ENCODE results near the gene E2F7.
"Not testable (repeated sequence)": the region's sequence is repeated elsewhere in the genome, so short reads cannot be mapped to it uniquely, and the experiment has no call there.

Gene E2F7

GRCh38 chr12:77092227-77092626 is 26.9 kb upstream of the E2F7 start:
- H3K36me3 ChIP-seq (ENCODE audit: control insufficient read depth, insufficient read depth, low read length); DNase-seq; H3K4me1 ChIP-seq (ENCODE audit: control insufficient read depth, insufficient read depth, low read length, poor library complexity, severe bottlenecking); H3K9me3 ChIP-seq (ENCODE audit: control insufficient read depth, low read length); H3K27ac ChIP-seq (ENCODE audit: insufficient read depth, low read length, poor library complexity, severe bottlenecking); H3K27me3 ChIP-seq (replicated peaks; ENCODE audit: control insufficient read depth, insufficient read depth, low read length, poor library complexity, severe bottlenecking); H3K4me3 ChIP-seq (ENCODE audit: insufficient read depth, low read depth, low read length, poor library complexity, severe bottlenecking): not testable (repeated sequence)

DNA sequence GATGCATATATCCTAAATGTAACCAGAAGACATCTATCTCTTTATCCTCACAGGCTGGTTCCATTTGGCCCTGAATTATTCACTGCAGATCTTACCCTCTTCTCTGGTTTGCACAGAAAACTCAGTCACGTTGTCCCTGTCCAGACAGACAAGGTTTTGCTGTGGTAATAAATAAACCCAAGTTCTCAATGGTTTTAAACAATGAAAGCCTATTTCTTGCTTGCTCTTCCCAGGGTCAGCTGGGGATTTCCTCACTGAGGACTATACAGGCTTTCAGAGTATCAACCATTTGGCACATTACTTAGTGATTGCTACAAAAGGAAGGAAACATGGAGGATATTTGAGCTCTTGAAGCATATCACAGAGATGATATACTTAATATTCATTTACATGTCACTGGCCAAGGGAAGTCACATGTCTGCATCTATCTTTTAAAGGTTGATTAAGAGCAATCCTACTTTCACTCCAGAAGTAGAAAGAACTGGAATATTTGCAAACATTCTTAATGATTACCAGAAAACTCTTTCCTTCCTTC is 24.4 kb upstream of the E2F7 start:
- H3K4me3 ChIP-seq (ENCODE audit: insufficient read depth, low read depth, low read length, poor library complexity, severe bottlenecking), result no peak overlapping the region
- H3K27ac ChIP-seq (ENCODE audit: insufficient read depth, low read length, poor library complexity, severe bottlenecking), result no peak overlapping the region
- no peak for DNase-seq
- H3K27me3 ChIP-seq (replicated peaks; ENCODE audit: control insufficient read depth, insufficient read depth, low read length, poor library complexity, severe bottlenecking), result no peaks in the 10 kb centered on the region
- no peaks in the 10 kb centered on the region for H3K9me3 ChIP-seq (ENCODE audit: control insufficient read depth, low read length)
- no peaks in the 10 kb centered on the region for H3K36me3 ChIP-seq (ENCODE audit: control insufficient read depth, insufficient read depth, low read length)
- no peaks in the 10 kb centered on the region for H3K4me1 ChIP-seq (ENCODE audit: control insufficient read depth, insufficient read depth, low read length, poor library complexity, severe bottlenecking)

DNA sequence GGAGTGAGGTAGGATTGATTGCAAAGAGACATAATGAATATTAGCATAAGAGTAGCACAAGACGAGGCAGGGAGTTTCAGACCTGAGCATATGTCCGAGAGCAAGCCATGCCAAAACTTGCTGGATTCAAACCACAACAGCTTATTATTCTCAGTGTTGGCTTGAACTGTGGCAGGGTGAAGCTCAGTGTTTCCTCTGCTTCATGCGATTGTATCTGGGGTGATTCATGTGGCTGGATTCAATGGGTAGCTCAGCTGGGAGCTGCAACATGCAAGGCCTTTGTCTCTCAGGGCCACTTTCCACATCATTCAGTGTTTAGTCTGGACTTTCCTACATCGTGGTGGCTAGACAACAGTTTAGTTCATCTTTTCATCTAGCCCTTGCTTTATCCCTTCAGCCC is 22.1 kb upstream of the E2F7 start:
- Histone ChIP-seq H3K27me3 (replicated peaks; ENCODE audit: control insufficient read depth, insufficient read depth, low read length, poor library complexity, severe bottlenecking) (no peaks in the 10 kb centered on the region), H3K36me3 (ENCODE audit: control insufficient read depth, insufficient read depth, low read length) (no peaks in the 10 kb centered on the region), H3K4me1 (ENCODE audit: control insufficient read depth, insufficient read depth, low read length, poor library complexity, severe bottlenecking) (no peaks in the 10 kb centered on the region), H3K27ac (ENCODE audit: insufficient read depth, low read length, poor library complexity, severe bottlenecking) (no peak overlapping the region), H3K4me3 (ENCODE audit: insufficient read depth, low read depth, low read length, poor library complexity, severe bottlenecking) (no peak overlapping the region), H3K9me3 (ENCODE audit: control insufficient read depth, low read length) (no peaks in the 10 kb centered on the region)
- DNase-seq, result no peak

GRCh38 chr12:77082021-77082420 is 16.7 kb upstream of the E2F7 start:
- no peaks in the 10 kb centered on the region for H3K4me1 ChIP-seq (ENCODE audit: control insufficient read depth, insufficient read depth, low read length, poor library complexity, severe bottlenecking)
- no peak overlapping the region for H3K27ac ChIP-seq (ENCODE audit: insufficient read depth, low read length, poor library complexity, severe bottlenecking)
- H3K9me3 ChIP-seq (ENCODE audit: control insufficient read depth, low read length), result no peaks in the 10 kb centered on the region
- H3K36me3 ChIP-seq (ENCODE audit: control insufficient read depth, insufficient read depth, low read length), result no peaks in the 10 kb centered on the region
- no peak for DNase-seq
- H3K27me3 ChIP-seq (replicated peaks; ENCODE audit: control insufficient read depth, insufficient read depth, low read length, poor library complexity, severe bottlenecking), result peaks cover 6% of the 10 kb centered on the region
- H3K4me3 ChIP-seq (ENCODE audit: insufficient read depth, low read depth, low read length, poor library complexity, severe bottlenecking), result no peak overlapping the region

DNA sequence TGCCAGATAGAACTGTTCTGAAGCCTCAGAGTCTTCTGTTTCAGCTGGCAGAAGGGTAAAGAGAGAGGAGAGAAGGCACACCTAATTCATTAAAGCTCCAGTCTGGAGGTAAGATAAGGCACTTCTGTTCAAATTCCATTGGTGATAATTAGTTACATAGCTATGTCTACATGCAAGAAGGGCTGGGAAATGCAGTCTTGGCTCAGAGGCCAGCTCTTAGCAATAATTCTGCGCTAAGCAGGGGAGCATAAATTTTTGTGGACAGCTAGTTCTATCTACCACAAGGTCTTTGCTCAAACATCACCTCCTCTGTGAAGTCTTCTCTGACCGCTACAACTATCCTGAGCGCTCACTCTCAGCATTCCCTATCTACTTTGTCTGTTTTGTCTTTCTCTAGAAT is 14.3 kb upstream of the E2F7 start:
- Histone ChIP-seq H3K27me3 (replicated peaks; ENCODE audit: control insufficient read depth, insufficient read depth, low read length, poor library complexity, severe bottlenecking) (peaks cover 6% of the 10 kb centered on the region), H3K36me3 (ENCODE audit: control insufficient read depth, insufficient read depth, low read length) (no peaks in the 10 kb centered on the region), H3K4me3 (ENCODE audit: insufficient read depth, low read depth, low read length, poor library complexity, severe bottlenecking) (no peak overlapping the region), H3K4me1 (ENCODE audit: control insufficient read depth, insufficient read depth, low read length, poor library complexity, severe bottlenecking) (no peaks in the 10 kb centered on the region), H3K27ac (ENCODE audit: insufficient read depth, low read length, poor library complexity, severe bottlenecking) (no peak overlapping the region), H3K9me3 (ENCODE audit: control insufficient read depth, low read length) (no peaks in the 10 kb centered on the region)
- DNase-seq, result no peak

- DNase-seq, result no peak
- Histone ChIP-seq H3K27me3 (replicated peaks; ENCODE audit: control insufficient read depth, insufficient read depth, low read length, poor library complexity, severe bottlenecking) (peaks cover 6% of the 10 kb centered on the region), H3K9me3 (ENCODE audit: control insufficient read depth, low read length) (no peaks in the 10 kb centered on the region), H3K36me3 (ENCODE audit: control insufficient read depth, insufficient read depth, low read length) (no peaks in the 10 kb centered on the region), H3K4me3 (ENCODE audit: insufficient read depth, low read depth, low read length, poor library complexity, severe bottlenecking) (no peak overlapping the region), H3K27ac (ENCODE audit: insufficient read depth, low read length, poor library complexity, severe bottlenecking) (no peak overlapping the region), H3K4me1 (ENCODE audit: control insufficient read depth, insufficient read depth, low read length, poor library complexity, severe bottlenecking) (no peaks in the 10 kb centered on the region)
These were observed 12.9 kb upstream of the E2F7 start for GRCh38 chr12:77078231-77078630.

- Histone ChIP-seq H3K9me3 (ENCODE audit: control insufficient read depth, low read length) (no peaks in the 10 kb centered on the region), H3K27me3 (replicated peaks; ENCODE audit: control insufficient read depth, insufficient read depth, low read length, poor library complexity, severe bottlenecking) (peaks cover 6% of the 10 kb centered on the region), H3K4me1 (ENCODE audit: control insufficient read depth, insufficient read depth, low read length, poor library complexity, severe bottlenecking) (no peaks in the 10 kb centered on the region), H3K4me3 (ENCODE audit: insufficient read depth, low read depth, low read length, poor library complexity, severe bottlenecking) (no peak overlapping the region), H3K27ac (ENCODE audit: insufficient read depth, low read length, poor library complexity, severe bottlenecking) (no peak overlapping the region), H3K36me3 (ENCODE audit: control insufficient read depth, insufficient read depth, low read length) (no peaks in the 10 kb centered on the region)
- no peak for DNase-seq
These were observed 11.5 kb upstream of the E2F7 start for GRCh38 chr12:77076886-77077285.

DNA sequence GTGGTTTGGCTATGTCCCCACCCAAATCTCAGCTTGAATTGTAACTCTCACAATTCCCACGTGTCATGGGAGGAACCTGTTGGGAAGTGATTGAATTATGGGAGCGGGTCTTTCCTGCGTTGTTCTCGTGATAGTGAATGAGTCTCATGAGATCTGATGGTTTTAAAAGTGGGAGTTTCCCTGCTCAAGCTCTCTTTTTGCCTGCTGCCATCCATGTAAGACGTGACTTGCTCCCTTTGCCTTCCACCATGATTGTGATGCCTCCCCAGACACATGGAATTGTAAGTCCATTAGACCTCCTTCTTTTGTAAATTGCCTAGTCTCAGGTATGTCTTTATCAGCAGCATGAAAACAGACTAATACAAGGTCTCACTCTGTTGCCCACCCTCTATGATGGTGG is 8.5 kb upstream of the E2F7 start:
- H3K4me3 ChIP-seq (ENCODE audit: insufficient read depth, low read depth, low read length, poor library complexity, severe bottlenecking); H3K9me3 ChIP-seq (ENCODE audit: control insufficient read depth, low read length); H3K36me3 ChIP-seq (ENCODE audit: control insufficient read depth, insufficient read depth, low read length); H3K27ac ChIP-seq (ENCODE audit: insufficient read depth, low read length, poor library complexity, severe bottlenecking); H3K27me3 ChIP-seq (replicated peaks; ENCODE audit: control insufficient read depth, insufficient read depth, low read length, poor library complexity, severe bottlenecking); H3K4me1 ChIP-seq (ENCODE audit: control insufficient read depth, insufficient read depth, low read length, poor library complexity, severe bottlenecking); DNase-seq: not testable (repeated sequence)

- Histone ChIP-seq H3K27me3 (replicated peaks; ENCODE audit: control insufficient read depth, insufficient read depth, low read length, poor library complexity, severe bottlenecking) (no peaks in the 10 kb centered on the region), H3K36me3 (ENCODE audit: control insufficient read depth, insufficient read depth, low read length) (no peaks in the 10 kb centered on the region), H3K4me1 (ENCODE audit: control insufficient read depth, insufficient read depth, low read length, poor library complexity, severe bottlenecking) (no peaks in the 10 kb centered on the region), H3K4me3 (ENCODE audit: insufficient read depth, low read depth, low read length, poor library complexity, severe bottlenecking) (no peak overlapping the region), H3K9me3 (ENCODE audit: control insufficient read depth, low read length) (no peaks in the 10 kb centered on the region), H3K27ac (ENCODE audit: insufficient read depth, low read length, poor library complexity, severe bottlenecking) (no peak overlapping the region)
- DNase-seq, result no peak
These were observed 7.6 kb upstream of the E2F7 start for GRCh38 chr12:77072833-77073495.

DNA sequence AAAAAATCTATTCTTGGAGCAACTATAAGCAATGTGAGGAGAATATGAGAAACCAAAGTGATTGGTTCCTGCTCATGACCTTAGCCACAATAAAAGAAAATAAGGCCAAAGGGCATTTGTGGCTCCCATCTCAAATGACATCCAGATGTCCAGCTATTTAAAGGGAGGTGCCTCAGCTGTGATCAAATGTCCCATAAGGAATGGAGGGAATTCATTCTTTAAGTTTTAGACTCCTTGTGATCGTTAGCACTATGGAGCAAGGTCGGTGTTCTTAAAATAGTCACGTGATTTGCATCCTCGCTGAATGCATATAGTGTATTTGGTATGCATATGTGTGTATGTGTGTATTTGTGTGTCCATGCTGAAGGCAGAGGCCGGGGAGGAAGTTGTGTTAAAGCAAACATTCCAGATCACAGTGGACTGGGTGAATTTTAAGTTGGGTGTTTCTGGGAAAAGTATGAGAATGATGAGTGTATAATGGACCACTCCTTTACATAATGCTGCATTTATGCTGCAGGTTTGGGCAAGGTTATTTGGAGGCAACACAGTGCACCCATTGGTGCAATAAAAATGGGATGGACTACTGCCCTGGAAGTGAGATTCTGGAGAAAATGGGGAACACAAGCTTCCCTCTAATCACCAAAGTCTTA is 5.6 kb upstream of the E2F7 start:
- H3K9me3 ChIP-seq (ENCODE audit: control insufficient read depth, low read length), result no peaks in the 10 kb centered on the region
- no peak for DNase-seq

More for the DNA sequence above, 5.6 kb upstream of the E2F7 start:
- H3K27me3 ChIP-seq (replicated peaks; ENCODE audit: control insufficient read depth, insufficient read depth, low read length, poor library complexity, severe bottlenecking), result no peaks in the 10 kb centered on the region
- no peaks in the 10 kb centered on the region for H3K36me3 ChIP-seq (ENCODE audit: control insufficient read depth, insufficient read depth, low read length)
- H3K4me3 ChIP-seq (ENCODE audit: insufficient read depth, low read depth, low read length, poor library complexity, severe bottlenecking), result no peak overlapping the region
- no peaks in the 10 kb centered on the region for H3K4me1 ChIP-seq (ENCODE audit: control insufficient read depth, insufficient read depth, low read length, poor library complexity, severe bottlenecking)
- no peak overlapping the region for H3K27ac ChIP-seq (ENCODE audit: insufficient read depth, low read length, poor library complexity, severe bottlenecking)

Measured in effector memory CD4-positive, alpha-beta T cell (primary cell).